Stimulated activated CD8-positive, alpha-beta memory T cell treated with anti-CD3 and anti-CD28 coated beads, Interleukin-4, amount 100 ng/mL, for 48 hours (primary cell): ENCODE results near the gene KERA.
"Not testable (repeated sequence)": the region's sequence is repeated elsewhere in the genome, so short reads cannot be mapped to it uniquely, and the experiment has no call there.

Experiments used
- DNase-seq: peaks from one replicate; pipeline ENCODE4 v3.0.0-alpha.2; 2020

KERA gene

GRCh38 chr12:91057368-91058165, at the start of gene KERA:
TSS of gene KERA (minus strand) at chr12:91058024. CDS start at chr12:91056281, 1,743 bp downstream.
- DNase-seq: no peak

- no peak for DNase-seq
Observed at GRCh38 chr12:91106283-91106682, 48.5 kb upstream of the KERA start.

GRCh38 chr12:91105807-91106206, 48.0 kb upstream of the KERA start:
- DNase-seq: no peak

GRCh38 chr12:91104812-91105466, 47.1 kb upstream of the KERA start:
- DNase-seq: no peak

- no peak for DNase-seq
Observed at GRCh38 chr12:91103624-91104023, 45.8 kb upstream of the KERA start.

GRCh38 chr12:91103101-91103500, 45.3 kb upstream of the KERA start:
- no peak for DNase-seq

- DNase-seq: no peak
Observed at GRCh38 chr12:91100906-91101305, 43.1 kb upstream of the KERA start.

- no peak for DNase-seq
Observed at GRCh38 chr12:91099836-91100235, 42.0 kb upstream of the KERA start.

GRCh38 chr12:91099341-91099740, 41.5 kb upstream of the KERA start:
- no peak for DNase-seq

GRCh38 chr12:91098941-91099340, 41.1 kb upstream of the KERA start:
- no peak for DNase-seq

GRCh38 chr12:91098461-91098860, 40.6 kb upstream of the KERA start:
- no peak for DNase-seq

GRCh38 chr12:91094957-91095356, 37.1 kb upstream of the KERA start:
- DNase-seq: no peak

- no peak for DNase-seq
Observed at GRCh38 chr12:91094032-91094662, 36.3 kb upstream of the KERA start.

- DNase-seq: no peak
Observed at GRCh38 chr12:91093341-91093740, 35.5 kb upstream of the KERA start.

- no peak for DNase-seq
Observed at GRCh38 chr12:91091916-91092715, 34.3 kb upstream of the KERA start.

- DNase-seq: not testable (repeated sequence)
Observed at GRCh38 chr12:91089953-91090352, 32.1 kb upstream of the KERA start.

GRCh38 chr12:91080041-91080440, 22.2 kb upstream of the KERA start:
- DNase-seq: no peak

GRCh38 chr12:91078501-91078900, 20.7 kb upstream of the KERA start:
- DNase-seq: no peak

- DNase-seq: no peak
Observed at GRCh38 chr12:91077228-91077954, 19.6 kb upstream of the KERA start.

- no peak for DNase-seq
Observed at GRCh38 chr12:91074851-91075250, 17.0 kb upstream of the KERA start.

GRCh38 chr12:91074154-91074709, 16.4 kb upstream of the KERA start:
- no peak for DNase-seq

GRCh38 chr12:91073426-91073825, 15.6 kb upstream of the KERA start:
- DNase-seq: no peak
